IPS-20b (cell line): ENCODE measurements around the gene RNF112.

ENCODE experiments used
- H3K27ac ChIP-seq: one replicate; pipeline ENCODE4 v1.5.1; 2013; ENCODE audit warnings: low read length
- H3K27me3 ChIP-seq: 2 replicates; pipeline ENCODE4 v1.6.1; 2013; ENCODE audit warnings: mild to moderate bottlenecking, low read length, inconsistent platforms; ENCODE audit not compliant: insufficient read depth
- H3K36me3 ChIP-seq: 2 replicates; pipeline ENCODE4 v1.6.1; 2013; ENCODE audit warnings: low read depth, mild to moderate bottlenecking, inconsistent platforms, low read length, moderate library complexity; ENCODE audit not compliant: insufficient read depth
- H3K4me1 ChIP-seq: 2 replicates; pipeline ENCODE4 v1.6.1; 2013; ENCODE audit warnings: mild to moderate bottlenecking, control low read depth, inconsistent platforms, low read length, moderate library complexity; ENCODE audit not compliant: insufficient read depth
- H3K4me3 ChIP-seq: 2 replicates; pipeline ENCODE4 v1.5.1; 2013; ENCODE audit warnings: mild to moderate bottlenecking, low read length, inconsistent platforms
- H3K9ac ChIP-seq: 2 replicates; pipeline ENCODE4 v1.6.1; 2013; ENCODE audit warnings: low read depth, mild to moderate bottlenecking, inconsistent platforms, low read length, moderate library complexity
- H3K9me3 ChIP-seq: 2 replicates; pipeline ENCODE4 v1.6.1; 2013; ENCODE audit warnings: mild to moderate bottlenecking, low read depth, low read length, inconsistent platforms; ENCODE audit not compliant: insufficient read depth

Gene RNF112, protein sequence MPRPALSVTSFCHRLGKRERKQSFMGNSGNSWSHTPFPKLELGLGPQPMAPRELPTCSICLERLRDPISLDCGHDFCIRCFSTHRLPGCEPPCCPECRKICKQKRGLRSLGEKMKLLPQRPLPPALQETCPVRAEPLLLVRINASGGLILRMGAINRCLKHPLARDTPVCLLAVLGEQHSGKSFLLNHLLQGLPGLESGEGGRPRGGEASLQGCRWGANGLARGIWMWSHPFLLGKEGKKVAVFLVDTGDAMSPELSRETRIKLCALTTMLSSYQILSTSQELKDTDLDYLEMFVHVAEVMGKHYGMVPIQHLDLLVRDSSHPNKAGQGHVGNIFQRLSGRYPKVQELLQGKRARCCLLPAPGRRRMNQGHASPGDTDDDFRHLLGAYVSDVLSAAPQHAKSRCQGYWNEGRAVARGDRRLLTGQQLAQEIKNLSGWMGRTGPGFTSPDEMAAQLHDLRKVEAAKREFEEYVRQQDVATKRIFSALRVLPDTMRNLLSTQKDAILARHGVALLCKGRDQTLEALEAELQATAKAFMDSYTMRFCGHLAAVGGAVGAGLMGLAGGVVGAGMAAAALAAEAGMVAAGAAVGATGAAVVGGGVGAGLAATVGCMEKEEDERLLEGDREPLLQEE

DNA sequence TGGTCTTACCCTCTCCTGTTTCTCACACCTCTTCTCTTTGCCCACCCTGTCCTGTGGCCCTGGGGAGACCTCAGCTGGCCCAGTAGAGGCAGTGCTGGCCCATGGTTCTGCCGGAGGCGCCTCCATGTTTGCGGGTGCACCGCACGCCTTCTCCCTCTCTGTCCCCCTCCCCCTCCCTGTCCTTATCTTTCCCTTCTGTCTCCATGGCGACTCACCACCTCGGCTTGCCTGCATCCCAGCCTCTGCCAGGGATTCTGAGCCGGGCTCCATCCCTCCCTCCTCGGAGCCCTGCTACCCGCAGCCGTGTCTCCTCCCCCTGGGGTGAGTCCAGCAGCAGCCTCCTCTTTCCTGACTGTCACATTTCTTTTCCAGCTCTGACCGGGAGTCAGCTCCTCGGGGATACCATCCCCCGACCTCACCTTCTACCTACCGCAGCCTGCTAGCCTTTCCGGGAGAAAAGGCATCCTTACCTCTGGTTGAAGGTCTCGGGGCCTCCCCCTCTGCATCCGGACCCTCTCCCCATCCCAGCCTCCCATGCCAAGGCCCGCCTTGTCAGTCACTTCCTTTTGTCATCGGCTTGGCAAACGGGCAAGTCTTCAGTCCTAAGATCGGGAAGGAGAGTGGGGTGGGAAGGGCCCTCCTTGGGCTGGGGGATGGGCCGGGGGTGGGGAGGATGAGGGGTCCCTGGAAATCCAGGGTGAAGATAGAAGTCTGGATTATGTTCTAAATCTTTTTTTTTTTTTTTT is at the start of gene RNF112:
TSS of gene RNF112 (plus strand) at position 358 of the 746 bp plus-strand sequence. CDS start at position 535, 177 bp downstream.
- H3K4me1 ChIP-seq, result peaks cover 4% of the 10 kb centered on the region; the same call in 1 of the 2 replicates
- H3K36me3 ChIP-seq, result no peaks in the 10 kb centered on the region
- peak within 1 kb of the TSS; percentile 48; the same call in 1 of the 2 replicates for H3K4me3 ChIP-seq
- no peak within 1 kb of the TSS for H3K9ac ChIP-seq
- no peaks in the 10 kb centered on the region for H3K9me3 ChIP-seq
- H3K27me3 ChIP-seq, result peaks cover 4% of the 10 kb centered on the region; the same call in 1 of the 2 replicates
- H3K27ac ChIP-seq, result no peak within 1 kb of the TSS

DNA sequence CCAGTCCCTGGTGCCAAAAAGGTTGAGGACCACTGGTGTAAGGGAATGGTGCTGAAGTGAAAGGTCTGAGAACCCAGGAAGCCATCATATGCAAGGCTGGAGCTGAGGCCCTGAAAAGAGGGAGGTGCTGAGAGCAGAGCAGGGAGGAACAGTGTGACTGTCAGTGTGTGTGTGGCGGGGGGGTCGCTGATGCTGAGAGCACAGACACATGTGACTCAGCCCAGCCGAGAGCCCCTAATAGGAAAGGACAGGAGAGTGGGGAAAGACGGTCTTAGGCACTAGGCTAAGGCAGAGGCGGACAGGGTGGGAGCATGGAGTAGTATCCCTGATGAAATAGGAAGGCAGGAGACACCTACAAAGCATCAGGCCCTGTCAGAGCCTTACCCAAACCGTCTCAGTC is 49.7 kb upstream of the RNF112 start:
- H3K27ac ChIP-seq, result no peak overlapping the region
- 0 out of 2 replicates have a peak, but pooled peaks cover 2% of the 10 kb centered on the region for H3K4me1 ChIP-seq
- no peaks in the 10 kb centered on the region for H3K27me3 ChIP-seq
- peak overlapping the region; percentile 84; the same call in 1 of the 2 replicates for H3K4me3 ChIP-seq
- H3K9ac ChIP-seq, result no peak overlapping the region
- peaks cover 28% of the 10 kb centered on the region for H3K36me3 ChIP-seq
- no peaks in the 10 kb centered on the region for H3K9me3 ChIP-seq

DNA sequence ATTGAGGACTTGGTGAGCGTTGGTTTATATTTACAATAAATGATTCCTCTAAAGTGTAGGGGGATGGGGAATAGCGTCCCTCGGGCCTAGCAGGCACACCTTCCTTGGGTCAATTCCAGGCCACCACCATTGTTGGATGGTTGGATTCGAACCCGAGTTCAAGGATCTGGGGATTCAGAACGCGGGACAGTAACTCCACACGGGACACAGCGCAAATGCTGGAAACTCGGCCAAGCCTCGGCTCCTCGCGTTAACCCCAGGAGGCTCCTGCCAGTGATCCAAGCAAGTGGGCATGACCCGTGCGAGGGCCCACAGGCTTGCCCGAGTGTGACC is 49.1 kb upstream of the RNF112 start:
- Histone ChIP-seq H3K27me3 (no peaks in the 10 kb centered on the region), H3K36me3 (peaks cover 22% of the 10 kb centered on the region), H3K4me3 (peak overlapping the region; percentile 84), H3K9me3 (no peaks in the 10 kb centered on the region), H3K9ac (peak overlapping the region; percentile 69; the same call in 1 of the 2 replicates), H3K4me1 (0 out of 2 replicates have a peak, but pooled peaks cover 2% of the 10 kb centered on the region), H3K27ac (no peak overlapping the region)

DNA sequence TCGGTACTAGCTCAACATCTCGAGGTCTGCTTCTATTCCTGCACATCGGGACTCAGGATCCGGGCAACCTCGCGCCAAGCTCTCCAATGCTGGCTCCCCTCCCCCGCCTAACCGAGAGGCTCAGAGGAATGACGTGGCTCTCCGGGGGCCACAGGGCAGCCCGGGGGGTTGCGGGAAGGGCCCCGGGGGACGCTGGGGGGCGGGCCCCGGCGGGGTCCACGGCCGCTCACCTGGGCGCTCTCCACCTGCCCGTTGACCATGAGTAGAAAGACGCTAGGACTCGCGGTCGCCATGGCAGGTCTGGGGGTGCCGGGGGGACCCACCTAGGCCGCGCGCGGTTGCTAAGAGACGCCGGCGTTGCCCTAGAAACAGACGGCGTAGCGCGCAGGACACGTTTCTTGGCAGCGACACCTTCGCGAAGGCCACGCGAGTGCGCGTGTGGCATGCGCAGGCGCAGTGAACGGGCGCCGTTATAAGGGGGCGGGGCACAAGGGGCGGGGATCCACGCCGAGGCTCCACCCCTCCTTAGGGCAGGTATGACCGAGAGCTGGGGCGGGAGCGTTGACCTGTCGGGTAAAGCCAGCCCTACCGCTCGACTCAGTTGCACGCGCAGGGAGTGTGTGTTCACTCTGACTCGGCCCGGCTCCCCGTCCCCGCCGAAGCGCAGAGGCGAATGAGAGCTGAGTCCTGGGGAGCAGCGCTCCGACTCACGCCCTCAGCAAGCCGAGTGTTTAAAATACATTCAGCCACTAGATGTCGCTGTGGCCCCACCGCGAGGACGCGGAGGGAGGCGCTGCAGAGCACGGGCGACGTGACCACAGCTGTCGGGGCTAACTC is 48.5 kb upstream of the RNF112 start, which contains the start of gene B9D1:
TSS of gene B9D1 (minus strand) at position 447 of the 837 bp plus-strand sequence. CDS start at position 293, 154 bp downstream.
- peak within 1 kb of the TSS; percentile 69; the same call in 1 of the 2 replicates for H3K9ac ChIP-seq
- peaks cover 17% of the 10 kb centered on the region; the same call in 1 of the 2 replicates for H3K36me3 ChIP-seq
- no peaks in the 10 kb centered on the region for H3K27me3 ChIP-seq
- no peaks in the 10 kb centered on the region for H3K9me3 ChIP-seq
- 0 out of 2 replicates have a peak, but pooled peaks cover 2% of the 10 kb centered on the region for H3K4me1 ChIP-seq
- peak within 1 kb of the TSS; percentile 84 for H3K4me3 ChIP-seq
- no peak within 1 kb of the TSS for H3K27ac ChIP-seq

DNA sequence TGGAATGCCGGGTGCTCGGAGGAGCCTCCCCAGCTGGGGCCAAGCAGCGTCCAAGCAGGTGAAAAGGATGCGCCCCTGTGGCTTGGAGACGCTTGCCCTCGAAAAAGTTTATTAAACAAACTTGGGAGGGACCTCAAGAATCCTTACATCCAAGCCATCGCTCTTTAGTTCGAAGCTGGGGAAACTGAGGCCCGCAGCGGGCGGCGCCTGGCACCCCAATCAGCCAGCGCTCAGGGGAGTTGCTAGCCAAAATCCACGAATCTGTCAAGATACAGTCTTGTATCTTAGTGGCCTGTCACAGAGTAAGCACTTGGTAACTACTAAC is 48.0 kb upstream of the RNF112 start:
- Histone ChIP-seq H3K27me3 (no peaks in the 10 kb centered on the region), H3K27ac (no peak overlapping the region), H3K4me3 (peak overlapping the region; percentile 84; the same call in 1 of the 2 replicates), H3K9me3 (no peaks in the 10 kb centered on the region), H3K9ac (no peak overlapping the region), H3K4me1 (0 out of 2 replicates have a peak, but pooled peaks cover 2% of the 10 kb centered on the region), H3K36me3 (peaks cover 11% of the 10 kb centered on the region; the same call in 1 of the 2 replicates)

DNA sequence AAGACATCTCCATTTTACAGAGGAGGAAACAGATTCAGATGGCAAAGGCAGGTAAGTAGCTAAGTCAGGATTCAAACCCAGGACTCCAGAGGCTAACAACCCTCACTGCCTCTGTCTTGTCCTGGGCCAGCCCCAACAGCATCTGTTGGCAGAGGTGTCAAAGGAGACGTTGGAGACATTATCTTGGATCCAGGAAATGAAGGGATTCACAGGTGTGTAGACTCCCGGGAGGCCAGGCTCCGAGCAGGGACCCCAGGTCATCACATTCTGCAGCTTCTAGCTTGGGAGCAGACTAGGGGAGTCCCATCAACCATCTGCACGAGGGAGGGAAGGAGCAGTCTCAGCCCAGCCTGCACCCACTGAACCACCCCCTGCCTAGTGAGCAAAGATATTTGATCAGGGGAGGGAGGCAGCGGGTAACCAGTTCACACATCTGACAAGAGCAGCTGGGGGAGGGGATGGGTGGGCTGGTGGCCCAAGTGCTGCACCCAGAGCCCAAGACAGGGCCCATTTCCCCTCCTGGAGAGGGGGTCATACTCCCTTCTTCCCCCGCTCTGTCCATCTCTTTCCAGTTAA is 47.5 kb upstream of the RNF112 start:
- Histone ChIP-seq H3K4me3 (no peak overlapping the region; the same call in 1 of the 2 replicates), H3K4me1 (0 out of 2 replicates have a peak, but pooled peaks cover 2% of the 10 kb centered on the region), H3K36me3 (peaks cover 10% of the 10 kb centered on the region; the same call in 1 of the 2 replicates), H3K27me3 (no peaks in the 10 kb centered on the region), H3K27ac (no peak overlapping the region), H3K9ac (no peak overlapping the region), H3K9me3 (no peaks in the 10 kb centered on the region)

DNA sequence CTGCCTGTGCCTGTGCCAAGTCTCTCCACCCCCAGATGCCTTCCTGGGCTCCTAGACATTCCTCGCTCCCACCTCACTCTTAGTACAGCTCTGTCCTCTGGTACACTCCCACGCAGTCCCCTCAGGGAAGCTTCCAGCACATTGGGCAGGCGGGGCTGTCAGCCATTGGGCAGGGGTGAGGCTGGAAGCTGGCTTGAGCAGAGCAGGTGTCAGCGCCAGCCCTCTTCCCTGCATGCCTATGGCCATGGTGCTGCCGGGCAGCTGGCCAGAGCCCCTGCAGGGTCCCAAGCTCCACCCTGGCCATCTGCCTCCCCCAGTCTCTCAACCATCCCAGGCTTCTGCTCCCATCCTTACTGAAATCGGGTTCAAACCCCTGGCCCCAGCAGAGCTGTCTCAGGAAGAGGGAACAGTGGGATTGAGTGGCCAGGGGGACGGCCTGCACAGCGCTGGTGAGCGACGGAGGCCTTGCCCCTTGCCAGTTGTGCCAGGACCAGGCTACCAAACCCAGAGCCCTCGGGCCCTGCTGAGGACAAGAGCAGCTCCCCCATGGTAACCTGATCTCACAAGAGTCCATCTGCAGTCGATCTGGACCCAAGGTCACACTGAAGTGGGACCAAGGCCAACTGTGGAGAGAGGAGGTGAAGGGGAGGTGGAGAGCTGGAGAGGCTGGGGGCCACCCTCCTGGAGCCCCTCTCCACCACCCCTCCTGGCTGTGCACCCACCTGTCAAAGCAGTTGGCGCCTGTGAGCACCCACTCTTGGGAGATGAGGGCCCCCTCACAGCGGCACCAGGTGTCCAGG is 46.1 kb upstream of the RNF112 start:
- Histone ChIP-seq H3K27me3 (no peaks in the 10 kb centered on the region), H3K36me3 (0 out of 2 replicates have a peak, but pooled peaks cover 2% of the 10 kb centered on the region), H3K4me1 (0 out of 2 replicates have a peak, but pooled peaks cover 2% of the 10 kb centered on the region), H3K9me3 (no peaks in the 10 kb centered on the region), H3K27ac (no peak overlapping the region), H3K4me3 (no peak overlapping the region), H3K9ac (no peak overlapping the region)

DNA sequence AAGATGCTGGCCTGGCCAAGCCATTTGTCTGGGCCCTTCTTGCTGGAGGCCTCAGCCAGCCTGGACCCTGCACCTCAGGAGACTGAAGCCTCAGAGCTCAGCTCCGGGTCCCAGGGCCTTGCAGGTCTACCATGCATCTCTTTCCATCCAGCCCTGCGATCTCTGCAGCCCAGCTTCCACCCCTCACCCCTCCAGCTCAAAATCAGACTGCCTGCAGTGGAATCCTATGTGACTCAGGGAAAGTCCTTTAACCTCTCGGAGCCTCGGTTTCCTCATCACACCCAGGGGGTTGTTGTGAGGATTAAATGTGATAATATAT is 45.6 kb upstream of the RNF112 start:
- no peak overlapping the region for H3K27ac ChIP-seq
- H3K4me1 ChIP-seq, result 0 out of 2 replicates have a peak, but pooled peaks cover 2% of the 10 kb centered on the region
- H3K27me3 ChIP-seq, result no peaks in the 10 kb centered on the region
- H3K9ac ChIP-seq, result no peak overlapping the region
- no peaks in the 10 kb centered on the region for H3K9me3 ChIP-seq
- no peak overlapping the region for H3K4me3 ChIP-seq
- no peaks in the 10 kb centered on the region for H3K36me3 ChIP-seq

DNA sequence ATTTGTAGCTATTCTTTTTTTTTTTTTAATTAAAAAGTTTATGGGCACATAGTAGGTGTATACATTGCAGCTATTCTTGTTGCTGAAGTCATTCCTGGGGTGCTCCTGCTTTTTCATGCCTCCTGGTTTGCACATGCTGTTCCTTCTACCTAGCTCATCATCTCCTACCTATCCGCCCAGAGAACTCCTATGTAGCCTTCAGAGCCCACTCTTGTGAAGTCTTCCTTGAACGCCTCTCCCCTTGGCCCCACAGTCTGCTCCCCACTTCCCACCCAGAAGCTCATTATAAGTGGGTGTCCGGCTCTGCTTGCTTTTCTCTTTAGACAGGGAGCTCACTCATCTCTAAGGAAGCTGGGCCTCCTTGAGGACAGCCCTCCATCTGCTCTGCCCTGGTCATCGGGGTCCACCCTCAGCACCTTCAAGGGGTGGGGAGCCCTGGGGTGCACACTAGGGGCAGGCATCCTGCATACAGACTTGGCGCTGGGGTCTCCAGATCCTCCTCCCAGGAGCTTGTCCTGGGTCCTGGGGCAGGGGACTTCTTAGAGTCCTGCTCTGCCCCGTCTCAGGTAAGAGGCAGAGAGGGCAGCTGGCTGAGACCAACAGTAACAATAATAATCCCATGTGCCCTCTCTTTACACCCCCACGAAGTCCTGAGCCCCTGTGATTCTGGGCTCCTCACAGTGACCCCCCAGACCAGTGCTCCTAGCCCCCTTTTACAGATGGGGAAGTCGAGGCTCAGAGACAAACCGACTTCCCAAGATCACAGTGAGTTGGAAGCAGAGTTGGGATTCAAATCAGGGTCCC is 45.0 kb upstream of the RNF112 start:
- Histone ChIP-seq H3K9ac (no peak overlapping the region), H3K4me3 (no peak overlapping the region), H3K27me3 (no peaks in the 10 kb centered on the region), H3K9me3 (no peaks in the 10 kb centered on the region), H3K4me1 (0 out of 2 replicates have a peak, but pooled peaks cover 2% of the 10 kb centered on the region), H3K36me3 (no peaks in the 10 kb centered on the region), H3K27ac (no peak overlapping the region)
